Epithelial cell of proximal tubule (primary cell): ENCODE results near the gene EHBP1. TPM values are rescaled to one million over a fixed set of nuclear protein-coding genes. Genes with fewer than 3 reads are reported as not detected.
"Not testable (repeated sequence)": the region's sequence is repeated elsewhere in the genome, so short reads cannot be mapped to it uniquely, and the experiment has no call there.

Experiments used
- DNase-seq: peaks from one replicate; pipeline ENCODE4 v3.0.0-alpha.2; 2011; ENCODE audit warnings: low read depth
- H3K4me3 ChIP-seq: 2 replicates; pipeline ENCODE4 v1.5.1; 2011; ENCODE audit warnings: low read depth, mild to moderate bottlenecking, low read length
- total RNA-seq: library from RNA; depleted of rRNA; stranded (reverse); fragments of >200 nt; gene quantifications from 2 replicates; pipeline ENCODE4 v1.2.3, GENCODE V29; 2015
- TF ChIP-seq, protein P1 (sequence below): conservative IDR thresholded peaks from 2 replicates; pipeline ENCODE4 v1.5.1; 2012; ENCODE audit warnings: low read depth, mild to moderate bottlenecking, low read length

The EHBP1 gene
- total RNA-seq, 1 donor from 2014 or later: 18.1 TPM

DNA sequence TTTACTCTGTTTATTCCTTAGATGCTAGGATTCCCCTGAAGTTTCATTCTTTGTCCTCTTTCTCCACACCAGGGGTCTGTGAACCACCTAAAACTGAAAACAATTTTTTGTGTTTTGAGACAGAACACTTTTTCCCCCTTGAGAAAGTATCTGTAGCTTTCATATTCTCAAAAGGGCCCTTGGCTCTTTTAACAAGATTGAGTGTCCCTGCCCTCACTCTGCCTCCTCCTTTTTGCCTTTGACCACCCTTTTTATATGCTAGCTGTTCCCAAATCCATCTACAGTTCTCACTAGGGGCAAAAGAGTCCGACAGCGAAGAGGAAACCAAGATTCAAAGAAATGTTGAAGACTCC lies 883 bp upstream of the EHBP1 start:
- TF ChIP-seq, protein P1, sequence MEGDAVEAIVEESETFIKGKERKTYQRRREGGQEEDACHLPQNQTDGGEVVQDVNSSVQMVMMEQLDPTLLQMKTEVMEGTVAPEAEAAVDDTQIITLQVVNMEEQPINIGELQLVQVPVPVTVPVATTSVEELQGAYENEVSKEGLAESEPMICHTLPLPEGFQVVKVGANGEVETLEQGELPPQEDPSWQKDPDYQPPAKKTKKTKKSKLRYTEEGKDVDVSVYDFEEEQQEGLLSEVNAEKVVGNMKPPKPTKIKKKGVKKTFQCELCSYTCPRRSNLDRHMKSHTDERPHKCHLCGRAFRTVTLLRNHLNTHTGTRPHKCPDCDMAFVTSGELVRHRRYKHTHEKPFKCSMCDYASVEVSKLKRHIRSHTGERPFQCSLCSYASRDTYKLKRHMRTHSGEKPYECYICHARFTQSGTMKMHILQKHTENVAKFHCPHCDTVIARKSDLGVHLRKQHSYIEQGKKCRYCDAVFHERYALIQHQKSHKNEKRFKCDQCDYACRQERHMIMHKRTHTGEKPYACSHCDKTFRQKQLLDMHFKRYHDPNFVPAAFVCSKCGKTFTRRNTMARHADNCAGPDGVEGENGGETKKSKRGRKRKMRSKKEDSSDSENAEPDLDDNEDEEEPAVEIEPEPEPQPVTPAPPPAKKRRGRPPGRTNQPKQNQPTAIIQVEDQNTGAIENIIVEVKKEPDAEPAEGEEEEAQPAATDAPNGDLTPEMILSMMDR: no peak
- no peak for DNase-seq
- peak overlapping the region; percentile 65 for H3K4me3 ChIP-seq

DNA sequence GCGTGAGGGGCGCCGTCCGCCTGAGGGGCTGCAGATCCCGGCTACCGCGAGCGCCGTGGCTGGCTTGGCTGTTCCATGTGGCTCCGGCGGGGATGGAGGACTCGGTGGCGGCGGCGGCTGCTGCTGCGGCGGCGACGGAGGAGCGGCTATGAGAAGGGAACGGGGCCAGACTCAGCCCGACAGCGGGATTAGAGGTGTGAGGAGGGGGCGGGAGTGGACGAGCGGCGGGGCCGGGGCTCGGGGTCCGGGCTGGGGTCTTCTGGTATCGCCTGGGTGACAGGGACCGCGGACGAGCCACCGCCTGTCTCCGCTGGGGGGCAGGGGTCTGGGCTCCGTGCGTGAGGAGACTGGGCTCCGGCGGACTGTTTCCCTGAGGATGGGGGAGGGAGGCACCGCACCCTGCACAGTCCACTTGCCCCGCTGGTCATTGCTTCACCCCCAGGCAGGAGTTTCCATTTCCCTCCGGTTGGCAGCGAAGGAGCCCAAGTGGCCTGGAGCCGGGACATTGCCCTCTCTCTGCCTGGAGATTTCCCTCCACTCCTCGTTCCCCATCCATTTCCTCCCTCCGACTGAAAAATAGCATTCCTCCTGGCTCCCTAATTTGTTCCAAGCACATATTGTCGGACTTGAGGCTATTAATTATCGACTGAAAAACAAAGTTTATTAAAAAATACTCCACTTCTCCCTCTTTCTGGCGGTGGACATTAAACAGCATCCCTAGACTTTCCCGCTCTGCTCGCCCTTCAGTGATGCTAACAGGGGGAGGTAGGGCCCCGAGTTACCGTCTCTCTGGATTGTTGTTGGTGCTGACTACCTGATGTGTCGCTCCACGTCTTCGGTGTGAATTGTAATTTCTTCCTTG lies 577 bp downstream of the EHBP1 start:
- TF ChIP-seq, protein P1: peak; percentile 28
- no peak for DNase-seq
- peak overlapping the region; percentile 70 for H3K4me3 ChIP-seq

DNA sequence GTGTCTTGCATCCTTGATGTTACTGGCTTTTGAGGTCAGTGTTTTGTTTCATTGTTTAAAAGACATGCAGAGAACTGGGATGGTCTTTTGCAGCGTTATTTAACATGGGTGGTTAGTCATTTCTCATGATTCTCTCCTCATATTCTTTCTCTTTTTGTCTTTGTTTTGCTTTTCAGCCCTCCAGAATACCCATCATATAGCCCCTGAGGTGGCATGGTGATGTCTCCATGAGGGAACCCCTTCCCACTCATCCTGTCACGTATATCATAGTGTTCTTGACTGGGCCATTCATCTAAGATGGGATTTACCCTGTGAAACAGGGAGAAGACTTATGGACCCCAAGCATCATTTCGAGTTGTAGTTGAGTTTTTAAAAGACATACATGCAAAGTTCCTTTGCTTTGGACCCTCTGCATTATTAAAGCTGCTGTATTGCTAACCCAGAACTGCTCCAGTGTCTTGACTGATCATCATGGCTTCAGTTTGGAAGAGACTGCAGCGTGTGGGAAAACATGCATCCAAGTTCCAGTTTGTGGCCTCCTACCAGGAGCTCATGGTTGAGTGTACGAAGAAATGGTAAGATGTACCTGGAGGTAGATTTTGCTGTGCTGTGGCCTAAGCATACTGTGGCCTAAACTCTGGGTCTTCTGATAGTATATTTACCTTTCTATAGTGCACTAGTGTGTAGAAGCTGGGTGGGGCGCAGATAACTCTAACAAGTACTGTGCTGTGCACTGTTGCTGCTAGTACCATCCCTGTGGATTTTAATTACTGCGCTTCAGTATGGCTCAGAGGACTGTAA lies 1.4 kb downstream of the EHBP1 start:
- no peak for DNase-seq
- TF ChIP-seq, protein P1: no peak
- peak overlapping the region; percentile 70 for H3K4me3 ChIP-seq

DNA sequence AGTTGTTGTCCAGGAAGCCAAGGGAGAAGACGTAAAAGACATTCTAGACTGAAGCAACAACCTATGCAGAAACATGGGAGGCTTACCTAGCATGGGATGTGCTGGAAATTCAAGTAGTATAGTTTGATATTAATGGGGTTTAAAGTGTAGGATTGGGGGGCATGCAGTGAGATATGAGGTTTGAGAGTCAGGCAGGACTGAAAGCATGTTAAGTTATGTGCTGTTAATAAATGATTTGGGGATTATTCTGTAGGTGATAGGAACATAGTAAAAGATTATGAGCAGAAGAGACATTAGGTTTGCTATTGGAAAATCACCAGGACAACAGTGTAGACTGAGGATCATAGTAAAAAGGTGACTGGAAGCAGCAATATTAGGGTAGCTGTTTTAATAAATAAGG lies 3.2 kb downstream of the EHBP1 start:
- peak overlapping the region; percentile 0 for H3K4me3 ChIP-seq
- TF ChIP-seq, protein P1: no peak
- DNase-seq: no peak

DNA sequence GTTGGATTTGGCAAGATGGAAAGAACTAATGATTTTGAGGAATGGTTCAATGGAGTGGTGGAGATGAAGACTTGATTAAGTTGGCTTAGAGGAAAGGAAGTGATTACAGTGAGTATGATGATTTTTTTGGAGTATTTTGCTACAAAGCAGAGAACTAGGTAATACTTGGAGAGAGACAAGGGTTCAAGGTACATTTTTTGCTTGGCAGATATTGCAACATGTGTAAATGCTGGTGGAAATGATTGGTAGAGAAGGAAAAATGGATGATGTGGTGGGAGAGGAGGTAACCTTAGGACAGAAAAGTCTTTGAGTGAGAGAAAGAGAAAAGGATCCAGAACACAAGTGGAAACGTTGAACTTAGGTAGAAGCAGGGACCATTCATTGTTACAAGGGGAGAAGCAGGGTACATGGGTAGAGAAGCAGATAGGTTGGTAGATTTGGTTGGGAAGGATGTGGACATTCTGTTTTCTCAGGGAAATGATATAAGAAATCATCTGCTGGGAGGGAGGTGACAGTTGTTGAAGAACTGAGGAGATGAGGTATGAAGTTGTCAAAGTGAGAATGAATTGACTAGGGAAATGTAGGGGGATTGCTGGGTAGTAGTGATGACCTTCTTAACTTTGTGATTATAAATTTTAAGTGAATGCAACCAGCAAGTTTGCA lies 6.5 kb downstream of the EHBP1 start:
- TF ChIP-seq, protein P1: no peak
- no peak for DNase-seq
- no peak overlapping the region for H3K4me3 ChIP-seq

DNA sequence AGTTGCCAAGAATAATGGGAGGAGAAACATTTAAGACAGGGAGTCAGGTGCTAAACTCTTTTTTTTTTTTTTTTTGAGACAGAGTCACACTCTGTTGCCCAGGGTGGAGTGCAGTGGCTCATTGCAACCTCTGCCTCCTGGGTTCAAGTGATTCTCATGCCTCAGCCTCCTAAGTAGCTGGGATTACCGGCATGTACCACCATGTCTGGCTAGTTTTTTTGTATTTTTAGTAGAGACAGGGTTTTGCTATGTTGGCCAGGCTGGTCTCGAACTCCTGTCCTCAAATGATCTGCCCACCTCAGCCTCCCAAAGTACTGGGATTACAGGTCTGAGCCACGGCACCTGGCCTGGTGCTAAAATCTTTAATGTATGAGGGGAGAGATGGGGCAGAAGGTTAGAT lies 7.7 kb downstream of the EHBP1 start:
- not testable (repeated sequence) for H3K4me3 ChIP-seq, DNase-seq

DNA sequence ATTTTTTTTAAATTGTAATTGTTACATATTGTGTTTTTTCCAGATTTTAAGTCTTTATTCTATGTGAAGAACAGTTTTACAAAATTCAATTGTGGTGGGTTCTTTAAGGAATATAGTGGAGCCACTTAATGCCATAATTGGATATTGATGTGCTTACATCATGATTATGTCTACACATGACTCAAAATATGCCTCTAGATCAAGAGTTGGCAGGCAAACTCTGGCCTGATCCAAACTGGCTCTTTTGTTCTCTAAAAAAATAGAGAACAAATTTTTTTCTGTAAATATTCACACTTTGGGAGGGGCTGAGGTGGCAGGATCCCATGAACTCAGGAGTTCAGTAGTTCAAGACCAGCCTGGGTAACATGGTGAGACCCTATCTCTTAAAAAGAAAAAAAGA lies 8.3 kb downstream of the EHBP1 start:
- DNase-seq: no peak
- H3K4me3 ChIP-seq: no peak overlapping the region
- TF ChIP-seq, protein P1: no peak
